Hepatocyte (in vitro differentiated cells): ENCODE measurements around the gene GRM8.

Experiments
- CTCF ChIP-seq: fragments of 200-600 bp; sonication (generic); IDR thresholded peaks from 2 replicates; pipeline ENCODE4 v1.5.1; 2016; ENCODE audit warnings: antibody characterized with exemption, mild to moderate bottlenecking; ENCODE audit not compliant: poor library complexity
- EZH2 ChIP-seq: fragments of 200-600 bp; sonication (generic); IDR thresholded peaks from 2 replicates; pipeline ENCODE4 v1.6.1; 2016; ENCODE audit warnings: antibody characterized with exemption, mild to moderate bottlenecking, borderline replicate concordance

GRCh38 chr7:126700807-126701604, 551.7 kb downstream of the GRM8 start:
- no peak for TF ChIP-seq EZH2
- TF ChIP-seq CTCF = no peak
